Fibroblast of lung (primary cell): ENCODE results near the gene SLC25A28.

Experiments used
- CTCF ChIP-seq, 2 donors: IDR thresholded peaks in 1 of 2; conservative IDR thresholded peaks in 1 of 2; 1 replicate in 1 of 2; 2 replicates in 1 of 2; pipeline ENCODE4 v1.5.1; 2011 to 2012; ENCODE audit warnings: low read length in 2 of 2, control low read depth in 1 of 2, inconsistent platforms in 1 of 2, low read depth in 1 of 2, mild to moderate bottlenecking in 1 of 2
- EZH2 ChIP-seq: IDR thresholded peaks from 2 replicates; pipeline ENCODE4 v1.5.1; 2012; ENCODE audit warnings: low read length, control low read depth, mild to moderate bottlenecking; ENCODE audit errors: missing control alignments

GRCh38 chr10:99619851-99620710 lies at the start of gene SLC25A28:
- TF ChIP-seq CTCF (conservative IDR thresholded peaks at IDR 0.05 in 1 of 2, IDR thresholded peaks at IDR 0.05 in 1 of 2; ENCODE audit: low read depth in 1 of 2, low read length in 2 of 2) (no peak), EZH2 (no peak)
